ENCODE measurements around the gene ZNF90.
"Not testable (repeated sequence)": the region's sequence is repeated elsewhere in the genome, so short reads cannot be mapped to it uniquely, and the experiment has no call there.

- not testable (repeated sequence) for TF ChIP-seq MAX (IDR thresholded peaks at IDR 0.05; ENCODE audit: insufficient read depth, insufficient read length); POLR2AphosphoS5 (IDR thresholded peaks at IDR 0.05; ENCODE audit: insufficient read depth, low read depth, low read length); GATA2 (IDR thresholded peaks at IDR 0.05; ENCODE audit: insufficient read depth, insufficient read length, low read depth, low read length)
Measured at GRCh38 chr19:20068559-20068958, 9.2 kb upstream of the ZNF90 start.
